Kidney (tissue), 14 donors: ENCODE measurements around the gene METTL17. TPM values are rescaled to one million over a fixed set of nuclear protein-coding genes. Genes with fewer than 3 reads are reported as not detected.
"Not testable (repeated sequence)": the region's sequence is repeated elsewhere in the genome, so short reads cannot be mapped to it uniquely, and the experiment has no call there.

ENCODE experiments used
- DNase-seq, 5 donors: peaks; one replicate each; pipeline ENCODE4 v3.0.0-alpha.2; 2013 to 2020
- FAIRE-seq: peaks from 2 replicates; lab custom pipeline; 2012; peaks lifted over from hg19 to GRCh38; lab: Jason Lieb, UNC
- H3K27ac ChIP-seq, 2 donors: one replicate each; pipeline ENCODE4 v1.7.0; 2013; ENCODE audit warnings: low read depth in 2 of 2, low read length in 2 of 2, inconsistent platforms in 1 of 2
- H3K27me3 ChIP-seq: one replicate; pipeline ENCODE4 v1.7.1; 2013; ENCODE audit warnings: low read length, inconsistent platforms; ENCODE audit not compliant: control insufficient read depth, insufficient read depth
- H3K36me3 ChIP-seq, 3 donors: one replicate each; pipeline versions ENCODE4 v1.7.0 to v1.7.1; 2013; ENCODE audit warnings: low read length in 3 of 3, control low read depth in 1 of 3, inconsistent platforms in 1 of 3; ENCODE audit not compliant: insufficient read depth in 3 of 3, control insufficient read depth in 2 of 3
- H3K4me1 ChIP-seq, 3 donors: one replicate each; pipeline versions ENCODE4 v1.7.0 to v1.7.1; 2013; ENCODE audit warnings: low read length in 3 of 3, inconsistent platforms in 1 of 3, low read depth in 1 of 3; ENCODE audit not compliant: control insufficient read depth in 2 of 3, insufficient read depth in 2 of 3
- H3K4me3 ChIP-seq, 3 donors: one replicate each; pipeline versions ENCODE4 v1.7.0 to v1.8.1; 2013; ENCODE audit warnings: low read length in 3 of 3, control low read depth in 1 of 3, inconsistent platforms in 1 of 3
- H3K9ac ChIP-seq, 3 donors: one replicate each; pipeline versions ENCODE4 v1.7.0 to v1.7.1; 2013; ENCODE audit warnings: low read length in 3 of 3, control low read depth in 1 of 3, inconsistent platforms in 1 of 3
- H3K9me3 ChIP-seq, 3 donors: one replicate each; pipeline versions ENCODE4 v1.7.0 to v1.7.1; 2013; ENCODE audit warnings: low read length in 3 of 3, control low read depth in 1 of 3, inconsistent platforms in 1 of 3; ENCODE audit not compliant: control insufficient read depth in 2 of 3, insufficient read depth in 1 of 3
- CTCF ChIP-seq: IDR thresholded peaks from 3 replicates; pipeline ENCODE4 v1.5.1; 2012; ENCODE audit warnings: mild to moderate bottlenecking, moderate library complexity, borderline replicate concordance; ENCODE audit not compliant: insufficient read depth; ENCODE audit errors: extremely low read depth
- intact Hi-C: fragments of 100-400 bp; cut with DNase I; formaldehyde crosslinking; loops from one replicate; pipeline ENCODE4 v1.11.1; 2022
- polyA plus RNA-seq: library from polyadenylated mRNA; stranded (reverse); fragments of 350-450 nt; fragmentation: Illumina TruSeq; extraction: RNeasy Lipid Tissue Mini Kit (QIAGEN cat#74804); gene quantifications from one replicate; pipeline ENCODE4 v1.2.3, GENCODE V29; 2014; ENCODE audit warnings: low read depth, low replicate concordance; ENCODE audit not compliant: insufficient read depth
- total RNA-seq: library from RNA; stranded (reverse); fragmentation: NEBNext Ultra II Directional; extraction: Animal tissue kit (Norgen Biotek cat#: 25700); gene quantifications from one replicate; pipeline ENCODE4 v1.2.1, GENCODE V29; 2021
- donor health status: control.
- donor health status: control.
- donor health status: control.
- donor health status: control.
- donor health status: control.
- donor health status: DM: yes; HTN: yes; CAD: no.
- donor health status: Normal renal cell carcinoma (clear cell type).

METTL17 gene
- total and polyA plus RNA-seq, 2 donors from 2014 or later = 53.2 to 68.6 TPM

DNA sequence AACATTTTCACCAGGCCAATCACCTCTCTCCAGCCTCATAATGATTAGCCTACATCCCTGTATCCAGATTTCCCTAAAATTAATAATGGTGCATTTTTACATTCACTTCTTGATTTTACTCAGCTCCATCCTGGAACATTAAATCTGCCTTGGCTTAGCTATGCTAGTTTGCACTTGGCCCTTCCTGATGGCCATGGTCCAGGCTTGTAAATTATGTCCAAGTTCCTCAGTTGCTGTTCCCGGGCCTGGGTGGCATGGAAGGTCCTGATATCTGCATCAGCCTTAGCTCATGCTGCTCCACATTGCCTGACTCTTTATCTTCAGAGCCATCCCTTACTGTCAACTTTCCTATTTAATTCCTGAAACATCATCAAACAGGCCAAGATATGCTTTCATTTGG lies 11.1 kb upstream of the METTL17 start:
- no peak overlapping the region for H3K9ac ChIP-seq
- TF ChIP-seq CTCF = no peak
- H3K27me3 ChIP-seq = no peaks in the 10 kb centered on the region
- intact Hi-C loops = no loop called here
- no peak overlapping the region for H3K27ac ChIP-seq
- H3K9me3 ChIP-seq = no peaks in the 10 kb centered on the region
- H3K36me3 ChIP-seq = no peaks in the 10 kb centered on the region
- DNase-seq = no peak
- peaks cover 0 to 2% (median 0%) of the 10 kb centered on the region in 3 donors for H3K4me1 ChIP-seq
- no peak for FAIRE-seq
- H3K4me3 ChIP-seq = no peak overlapping the region

- DNase-seq = no peak
- Histone ChIP-seq H3K9me3 (no peaks in the 10 kb centered on the region), H3K27me3 (no peaks in the 10 kb centered on the region), H3K27ac (no peak overlapping the region), H3K9ac (no peak overlapping the region), H3K4me1 (peaks cover 0 to 2% (median 0%) of the 10 kb centered on the region in 3 donors), H3K36me3 (no peaks in the 10 kb centered on the region), H3K4me3 (no peak overlapping the region)
- no peak for FAIRE-seq
- intact Hi-C loops = no loop called here
- no peak for TF ChIP-seq CTCF
These were observed 8.9 kb upstream of the METTL17 start for GRCh38 chr14:20980906-20981305.

GRCh38 chr14:20982646-20983369 lies 7.0 kb upstream of the METTL17 start:
- H3K36me3 ChIP-seq = no peaks in the 10 kb centered on the region
- H3K9ac ChIP-seq = no peak overlapping the region
- peaks cover 0 to 2% (median 0%) of the 10 kb centered on the region in 3 donors for H3K4me1 ChIP-seq
- H3K27ac ChIP-seq = no peak overlapping the region
- H3K9me3 ChIP-seq = no peaks in the 10 kb centered on the region
- no peaks in the 10 kb centered on the region for H3K27me3 ChIP-seq
- intact Hi-C loops = no loop called here
- DNase-seq (no peak), FAIRE-seq (no peak)
- TF ChIP-seq CTCF = no peak
- H3K4me3 ChIP-seq = no peak overlapping the region

DNA sequence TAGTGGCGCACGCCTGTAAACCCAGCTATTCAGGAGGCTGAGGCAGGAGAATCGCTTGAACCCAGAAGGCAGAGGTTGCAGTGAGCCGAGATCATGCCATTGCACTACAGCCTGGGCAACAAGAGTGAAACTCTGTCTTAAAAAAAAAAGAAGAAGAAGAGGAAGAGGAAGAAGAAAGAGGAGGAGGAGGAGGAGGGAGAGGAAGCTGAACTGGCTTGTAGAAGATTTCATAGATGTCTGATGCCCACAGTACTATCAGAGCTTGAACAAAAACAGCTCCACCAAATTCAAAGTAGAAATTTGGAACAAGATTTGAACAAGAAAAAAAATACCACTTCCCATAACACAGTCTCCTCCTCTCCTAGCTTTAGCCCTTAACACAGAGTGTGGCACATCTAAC lies 4.1 kb upstream of the METTL17 start:
- H3K9me3 ChIP-seq, FAIRE-seq, H3K9ac ChIP-seq, intact Hi-C loops, H3K36me3 ChIP-seq, H3K27ac ChIP-seq, H3K4me3 ChIP-seq, DNase-seq, H3K27me3 ChIP-seq: not testable (repeated sequence)
- H3K4me1 ChIP-seq = peaks cover 6 to 11% (median 6%) of the 10 kb centered on the region in 3 donors
